Measurements from ENCODE around the gene SLC5A10.

GRCh38 chr17:19011581-19011980 is 59.6 kb downstream of the SLC5A10 start:
- TF ChIP-seq, protein P1, sequence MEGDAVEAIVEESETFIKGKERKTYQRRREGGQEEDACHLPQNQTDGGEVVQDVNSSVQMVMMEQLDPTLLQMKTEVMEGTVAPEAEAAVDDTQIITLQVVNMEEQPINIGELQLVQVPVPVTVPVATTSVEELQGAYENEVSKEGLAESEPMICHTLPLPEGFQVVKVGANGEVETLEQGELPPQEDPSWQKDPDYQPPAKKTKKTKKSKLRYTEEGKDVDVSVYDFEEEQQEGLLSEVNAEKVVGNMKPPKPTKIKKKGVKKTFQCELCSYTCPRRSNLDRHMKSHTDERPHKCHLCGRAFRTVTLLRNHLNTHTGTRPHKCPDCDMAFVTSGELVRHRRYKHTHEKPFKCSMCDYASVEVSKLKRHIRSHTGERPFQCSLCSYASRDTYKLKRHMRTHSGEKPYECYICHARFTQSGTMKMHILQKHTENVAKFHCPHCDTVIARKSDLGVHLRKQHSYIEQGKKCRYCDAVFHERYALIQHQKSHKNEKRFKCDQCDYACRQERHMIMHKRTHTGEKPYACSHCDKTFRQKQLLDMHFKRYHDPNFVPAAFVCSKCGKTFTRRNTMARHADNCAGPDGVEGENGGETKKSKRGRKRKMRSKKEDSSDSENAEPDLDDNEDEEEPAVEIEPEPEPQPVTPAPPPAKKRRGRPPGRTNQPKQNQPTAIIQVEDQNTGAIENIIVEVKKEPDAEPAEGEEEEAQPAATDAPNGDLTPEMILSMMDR (IDR thresholded peaks at IDR 0.05) = no peak
- no peak for TF ChIP-seq FOSL2 (IDR thresholded peaks at IDR 0.05; ENCODE audit: borderline replicate concordance, low read depth)
- TF ChIP-seq TAF1 (IDR thresholded peaks at IDR 0.05; ENCODE audit: borderline replicate concordance, low read depth, low read length) = no peak
- TF ChIP-seq, protein P2, sequence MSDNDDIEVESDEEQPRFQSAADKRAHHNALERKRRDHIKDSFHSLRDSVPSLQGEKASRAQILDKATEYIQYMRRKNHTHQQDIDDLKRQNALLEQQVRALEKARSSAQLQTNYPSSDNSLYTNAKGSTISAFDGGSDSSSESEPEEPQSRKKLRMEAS (IDR thresholded peaks at IDR 0.05; ENCODE audit: low read depth) = no peak
- no peak for TF ChIP-seq EZH2phosphoT487 (IDR thresholded peaks at IDR 0.05; ENCODE audit: borderline replicate concordance, low read depth)
- no peak for TF ChIP-seq GABPA (IDR thresholded peaks at IDR 0.05; ENCODE audit: low read depth)
